Thyroid gland (tissue), 4 donors: Measurements from ENCODE around the gene PTPRN2. TPM values are rescaled to one million over a fixed set of nuclear protein-coding genes. Genes with fewer than 3 reads are reported as not detected.

ENCODE experiments used
- DNase-seq, 2 donors: peaks; one replicate each; pipeline ENCODE4 v3.0.0-alpha.2; 2019
- H3K27ac ChIP-seq, 3 donors: fragments of 200-600 bp; sonication (generic); 1 replicate in 2 of 3; 2 replicates in 1 of 3; pipeline ENCODE4 v1.5.1; 2016 to 2019; ENCODE audit warnings: mild to moderate bottlenecking in 1 of 3, moderate library complexity in 1 of 3
- H3K27me3 ChIP-seq: fragments of 200-600 bp; sonication (generic); one replicate; pipeline ENCODE4 v1.5.1; 2019
- H3K36me3 ChIP-seq, 2 donors: fragments of 200-600 bp; sonication (generic); one replicate each; pipeline ENCODE4 v1.5.1; 2016 to 2019
- H3K4me1 ChIP-seq, 2 donors: fragments of 200-600 bp; sonication (generic); one replicate each; pipeline ENCODE4 v1.5.1; 2017 to 2019
- H3K4me3 ChIP-seq, 3 donors: fragments of 200-600 bp; sonication (generic); replicated peaks in 1 of 3; 1 replicate in 2 of 3; 2 replicates in 1 of 3; pipeline ENCODE4 v1.5.1; 2016; ENCODE audit warnings: mild to moderate bottlenecking in 1 of 3
- H3K9me3 ChIP-seq: fragments of 200-600 bp; sonication (generic); one replicate; pipeline ENCODE4 v1.5.1; 2017
- POLR2A ChIP-seq, 2 donors: fragments of 450-650 bp; IDR thresholded peaks; one replicate each; pipeline ENCODE4 v1.6.1; 2017; ENCODE audit warnings: antibody characterized with exemption in 2 of 2, mild to moderate bottlenecking in 2 of 2, moderate library complexity in 1 of 2
- WGBS, 2 donors: methylation state at CpG; one replicate each; pipeline ENCODE4 v1.1.5; 2017; 5-methylcytosine and 5-hydroxymethylcytosine counted together
- intact Hi-C: fragments of 100-400 bp; cut with DNase I; formaldehyde crosslinking; loops from one replicate; pipeline ENCODE4 v1.15.1; 2023
- total RNA-seq, 4 donors: library from RNA; depleted of rRNA; stranded (reverse); fragments of >200 nt; gene quantifications; one replicate each; pipeline ENCODE4 v1.2.3, GENCODE V29; 2016
- TF ChIP-seq, protein P1 (sequence below), 6 experiments: fragments of 200-600 bp in 3 of 6; fragments of 450-650 bp in 3 of 6; sonication (generic) in 3 of 6; IDR thresholded peaks; one replicate each; pipeline ENCODE4 v1.5.1; 2016 to 2019; ENCODE audit warnings: antibody characterized with exemption in 6 of 6, mild to moderate bottlenecking in 2 of 6, inconsistent platforms in 1 of 6, moderate library complexity in 1 of 6

PTPRN2 gene
- total RNA-seq, 4 donors from 2014 or later = 4.2 to 9.9 (median 7.7) TPM

DNA sequence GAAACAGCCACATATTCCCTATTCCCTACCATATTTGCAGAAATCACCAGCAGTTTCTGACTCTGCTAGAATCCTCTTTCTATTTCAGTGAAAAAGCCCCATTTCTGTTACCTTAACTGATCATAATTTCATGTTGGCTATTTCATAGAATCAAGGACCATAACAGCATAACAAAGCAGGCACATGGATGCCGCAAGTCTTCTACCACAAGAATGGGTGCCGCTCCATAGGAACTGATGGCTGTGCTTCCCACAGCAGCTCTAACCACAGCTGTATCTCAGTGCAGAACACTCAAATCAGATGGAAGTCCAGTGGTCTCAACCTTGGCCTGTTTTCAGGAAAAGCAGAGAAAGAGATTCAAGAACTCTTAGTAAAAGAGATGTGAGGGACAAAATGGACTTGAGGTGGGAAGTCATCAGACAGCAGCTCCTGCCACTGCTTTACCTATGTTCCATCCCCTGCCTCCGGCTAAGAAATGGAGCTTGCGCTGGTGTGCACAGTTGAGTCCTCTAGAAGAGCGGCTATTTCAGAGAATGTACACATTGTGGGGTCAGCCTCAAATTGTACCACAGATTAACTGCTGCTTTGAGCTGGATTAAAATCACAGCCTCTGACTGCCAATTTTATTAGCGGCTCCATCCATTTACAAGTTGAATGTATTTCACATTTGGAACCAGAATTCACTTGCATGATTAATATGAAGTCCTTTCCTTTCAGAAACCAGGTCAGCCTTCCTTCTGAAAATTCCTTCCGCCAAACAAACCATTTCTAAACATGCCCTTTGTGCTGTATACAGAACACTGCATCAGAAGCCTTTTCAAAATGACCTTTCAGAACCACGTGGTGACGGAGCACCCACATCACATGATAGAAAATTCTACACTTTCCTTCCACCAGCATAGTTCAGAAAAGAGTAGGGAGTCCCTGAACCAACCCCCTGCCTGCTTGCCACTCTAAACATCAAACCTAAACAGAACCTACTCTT, 7.7 kb downstream of the PTPRN2 start:
- Histone ChIP-seq H3K27ac (no peak overlapping the region), H3K27me3 (no peaks in the 10 kb centered on the region), H3K36me3 (no peaks in the 10 kb centered on the region), H3K4me1 (no peaks in the 10 kb centered on the region), H3K4me3 (no peak overlapping the region), H3K9me3 (no peaks in the 10 kb centered on the region)
- DNase-seq = no peak
- WGBS, 2 donors = 89 to 92% methylated on average over 9 of the region's 9 CpGs
- TF ChIP-seq, protein P1, sequence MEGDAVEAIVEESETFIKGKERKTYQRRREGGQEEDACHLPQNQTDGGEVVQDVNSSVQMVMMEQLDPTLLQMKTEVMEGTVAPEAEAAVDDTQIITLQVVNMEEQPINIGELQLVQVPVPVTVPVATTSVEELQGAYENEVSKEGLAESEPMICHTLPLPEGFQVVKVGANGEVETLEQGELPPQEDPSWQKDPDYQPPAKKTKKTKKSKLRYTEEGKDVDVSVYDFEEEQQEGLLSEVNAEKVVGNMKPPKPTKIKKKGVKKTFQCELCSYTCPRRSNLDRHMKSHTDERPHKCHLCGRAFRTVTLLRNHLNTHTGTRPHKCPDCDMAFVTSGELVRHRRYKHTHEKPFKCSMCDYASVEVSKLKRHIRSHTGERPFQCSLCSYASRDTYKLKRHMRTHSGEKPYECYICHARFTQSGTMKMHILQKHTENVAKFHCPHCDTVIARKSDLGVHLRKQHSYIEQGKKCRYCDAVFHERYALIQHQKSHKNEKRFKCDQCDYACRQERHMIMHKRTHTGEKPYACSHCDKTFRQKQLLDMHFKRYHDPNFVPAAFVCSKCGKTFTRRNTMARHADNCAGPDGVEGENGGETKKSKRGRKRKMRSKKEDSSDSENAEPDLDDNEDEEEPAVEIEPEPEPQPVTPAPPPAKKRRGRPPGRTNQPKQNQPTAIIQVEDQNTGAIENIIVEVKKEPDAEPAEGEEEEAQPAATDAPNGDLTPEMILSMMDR (IDR thresholded peaks at IDR 0.05) = no peak
- no peak for TF ChIP-seq POLR2A (IDR thresholded peaks at IDR 0.05)
- intact Hi-C loops = no loop called here

DNA sequence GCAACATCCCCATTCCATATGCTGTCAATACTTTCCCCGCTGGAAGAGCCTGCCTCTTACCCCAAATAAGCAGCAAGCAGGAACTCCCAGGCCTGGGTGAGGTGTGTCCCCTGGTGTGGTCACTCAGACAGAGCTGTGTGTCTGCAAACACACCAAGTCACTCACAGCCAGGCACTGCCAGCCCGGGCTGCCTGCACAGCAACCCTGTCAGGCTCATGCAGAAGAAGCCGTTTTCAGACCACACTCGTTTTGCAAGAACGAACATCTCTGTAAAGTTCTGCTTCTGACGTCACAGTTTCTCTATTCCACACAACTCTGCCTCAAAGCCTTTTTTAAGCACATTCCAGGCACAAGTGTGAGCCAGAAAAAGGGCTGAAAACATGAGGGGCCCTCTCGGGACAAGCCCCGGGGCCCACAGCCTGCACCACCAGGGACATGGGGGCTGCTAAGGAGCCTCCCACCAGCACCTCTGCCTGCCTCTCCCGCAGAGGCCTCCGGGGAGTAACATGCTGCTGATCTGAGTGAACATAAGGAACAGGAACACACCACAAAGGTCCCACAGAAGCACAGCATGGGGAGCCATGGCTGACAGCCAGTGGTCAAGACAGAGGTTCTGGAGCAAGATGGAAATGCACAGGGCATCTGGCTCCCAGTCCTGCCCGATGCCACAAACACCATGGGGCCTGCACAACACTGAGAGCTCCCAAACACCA, 11.4 kb downstream of the PTPRN2 start:
- Histone ChIP-seq H3K4me3 (no peak overlapping the region), H3K27ac (no peak overlapping the region), H3K27me3 (no peaks in the 10 kb centered on the region), H3K36me3 (no peaks in the 10 kb centered on the region), H3K4me1 (no peaks in the 10 kb centered on the region), H3K9me3 (no peaks in the 10 kb centered on the region)
- 64 to 77% methylated on average over 9 to 11 of the region's 11 CpGs for WGBS, 2 donors
- no peak for DNase-seq
- intact Hi-C loops = no loop called here
- TF ChIP-seq, protein P1 (IDR thresholded peaks at IDR 0.05) = no peak
- TF ChIP-seq POLR2A (IDR thresholded peaks at IDR 0.05) = no peak

DNA sequence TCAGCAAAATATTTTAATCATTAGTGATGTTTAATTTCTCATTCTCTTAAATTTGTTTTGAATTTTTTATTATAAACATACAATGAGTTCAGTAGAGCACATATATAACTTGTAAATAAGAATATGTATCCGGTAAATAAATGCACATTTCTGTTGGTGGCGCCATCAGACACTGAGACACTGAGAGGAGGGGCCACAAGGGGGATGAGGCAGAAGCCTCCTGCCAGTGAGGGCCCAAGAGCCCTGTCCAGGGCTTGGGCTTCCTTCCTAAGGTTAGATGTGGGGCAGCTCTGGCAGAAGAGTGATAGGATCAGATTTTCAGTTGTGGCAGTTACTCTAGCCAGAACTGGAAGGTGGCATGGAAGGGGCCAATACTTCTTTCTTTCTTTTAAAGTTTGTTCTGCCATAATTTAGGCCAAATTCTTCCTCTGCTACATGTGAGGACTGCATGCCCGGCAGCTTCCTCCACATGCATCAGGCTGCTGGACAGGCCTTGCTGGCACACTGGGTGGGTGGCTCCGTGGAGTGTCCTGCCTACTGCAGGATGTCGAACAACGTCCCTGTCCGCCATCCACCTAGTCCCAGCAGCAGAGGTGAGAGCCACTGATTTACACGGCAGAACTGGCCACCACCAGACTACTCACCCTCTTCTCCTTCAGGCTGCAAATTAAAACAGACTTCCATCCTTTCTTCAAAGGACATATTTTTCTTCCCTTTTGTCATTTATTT, 13.2 kb downstream of the PTPRN2 start:
- Histone ChIP-seq H3K9me3 (no peaks in the 10 kb centered on the region), H3K4me1 (no peaks in the 10 kb centered on the region), H3K4me3 (no peak overlapping the region), H3K36me3 (no peaks in the 10 kb centered on the region), H3K27me3 (no peaks in the 10 kb centered on the region), H3K27ac (no peak overlapping the region)
- TF ChIP-seq, protein P1 (IDR thresholded peaks at IDR 0.05) = no peak
- no peak for TF ChIP-seq POLR2A (IDR thresholded peaks at IDR 0.05)
- intact Hi-C loops = no loop called here
- no peak for DNase-seq
- 79 to 83% methylated on average over 8 of the region's 8 CpGs for WGBS, 2 donors

DNA sequence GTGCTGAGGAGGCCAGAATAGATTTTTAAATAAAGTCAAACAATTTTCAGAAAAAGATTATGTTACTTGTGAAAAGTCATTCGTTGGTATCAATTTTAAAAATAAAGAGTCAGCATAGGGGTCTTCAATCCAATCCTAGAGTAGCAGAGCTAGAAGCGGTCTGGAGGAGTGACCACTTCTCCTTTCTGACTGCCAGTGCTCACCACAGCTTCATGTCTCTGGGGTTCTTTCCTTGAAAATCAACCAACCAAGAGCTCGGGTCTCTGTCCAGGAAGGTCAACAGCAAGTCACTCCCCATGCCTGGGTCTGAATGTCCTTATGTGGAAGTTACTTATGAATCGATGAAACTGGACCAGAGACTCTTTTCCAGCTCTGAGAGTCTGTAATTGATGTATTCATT, 14.3 kb downstream of the PTPRN2 start:
- 65% methylated on average over 4 of the region's 4 CpGs for WGBS, 2 donors
- no peak overlapping the region for H3K4me3 ChIP-seq
- no peaks in the 10 kb centered on the region for H3K4me1 ChIP-seq
- no peaks in the 10 kb centered on the region for H3K36me3 ChIP-seq
- no peak overlapping the region for H3K27ac ChIP-seq
- no peak for DNase-seq
- H3K27me3 ChIP-seq = no peaks in the 10 kb centered on the region
- TF ChIP-seq, protein P1 (IDR thresholded peaks at IDR 0.05) = no peak
- TF ChIP-seq POLR2A (IDR thresholded peaks at IDR 0.05) = no peak
- intact Hi-C loops = no loop called here
- H3K9me3 ChIP-seq = no peaks in the 10 kb centered on the region
